Stimulated activated naive B cell treated with anti-CD40 and anti-IgM and Interleukin-4, amounts not matched to agents 10 μg/mL and 1 μg/mL and 100 μg/mL, for 72 hours (primary cell): ENCODE measurements around the gene IBTK.
A peak's percentile ranks its signal among the peaks of the same experiment; 100 is the strongest.
"Not testable (repeated sequence)": the region's sequence is repeated elsewhere in the genome, so short reads cannot be mapped to it uniquely, and the experiment has no call there.

Experiments
- ATAC-seq, 2 donors: fragments of 150-1000 bp; cut with Tn5 transposase; replicated peaks; 2 replicates each; pipeline ENCODE4 v1.10.0; 2021; ENCODE audit warnings: moderate library complexity in 1 of 2
- DNase-seq: peaks from one replicate; pipeline ENCODE4 v3.0.0; 2021
- H3K27ac Mint-ChIP-seq: one replicate; pipeline ENCODE4 v1.8.0; 2022; ENCODE audit warnings: mild to moderate bottlenecking, mixed read lengths
- H3K27me3 Mint-ChIP-seq, 2 donors: one replicate each; pipeline ENCODE4 v1.8.0; 2022; ENCODE audit warnings: mixed read lengths in 2 of 2
- H3K36me3 Mint-ChIP-seq, 2 donors: one replicate each; pipeline ENCODE4 v1.8.0; 2022; ENCODE audit warnings: mixed read lengths in 2 of 2, mild to moderate bottlenecking in 1 of 2
- H3K4me1 Mint-ChIP-seq, 2 donors: one replicate each; pipeline ENCODE4 v1.8.0; 2022; ENCODE audit warnings: mixed read lengths in 2 of 2, mild to moderate bottlenecking in 1 of 2
- H3K4me3 Mint-ChIP-seq, 2 donors: one replicate each; pipeline ENCODE4 v1.8.0; 2022; ENCODE audit warnings: mild to moderate bottlenecking in 2 of 2, mixed read lengths in 2 of 2, moderate library complexity in 1 of 2
- H3K9me3 Mint-ChIP-seq, 2 donors: one replicate each; pipeline ENCODE4 v1.8.0; 2022; ENCODE audit warnings: mixed read lengths in 2 of 2, mild to moderate bottlenecking in 1 of 2

The IBTK gene

DNA sequence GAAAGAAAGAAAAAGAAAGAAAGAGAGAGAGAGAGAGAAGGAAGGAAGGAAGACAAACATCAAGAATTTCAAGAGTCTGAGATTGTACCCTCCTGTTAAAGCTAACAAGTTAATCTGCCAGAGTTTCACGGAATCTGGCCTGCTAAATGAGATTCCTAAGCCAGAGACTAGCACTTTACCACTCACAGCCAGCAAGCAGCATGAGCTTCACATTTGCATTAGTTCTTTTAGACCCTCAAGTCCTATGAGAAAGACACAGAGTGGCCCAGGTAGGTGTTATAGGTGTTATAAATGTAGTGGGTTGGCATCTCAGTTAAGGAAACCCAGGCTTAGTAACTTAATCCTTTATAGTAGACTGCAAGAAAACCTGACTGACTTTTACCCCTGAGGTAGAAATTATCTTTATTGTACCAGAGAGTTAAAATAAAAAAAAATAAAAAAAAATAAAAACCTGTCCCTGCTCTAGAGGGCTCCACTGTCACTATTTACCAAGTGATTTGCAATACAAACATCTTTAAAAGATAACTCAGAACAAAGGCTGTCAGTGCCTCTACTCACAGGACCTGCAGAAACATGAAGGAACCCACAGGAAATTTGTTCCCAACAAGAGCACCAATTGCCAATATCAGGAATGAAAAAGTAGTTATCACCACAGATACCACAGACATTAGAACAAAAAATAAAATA is 9.7 kb upstream of the IBTK start:
- Mint-ChIP-seq H3K4me3 (no peak overlapping the region), H3K36me3 (no peaks in the 10 kb centered on the region), H3K27ac (no peak overlapping the region), H3K4me1 (no peaks in the 10 kb centered on the region), H3K27me3 (peaks cover 0 to 4% of the 10 kb centered on the region in 2 donors), H3K9me3 (no peaks in the 10 kb centered on the region)
- ATAC-seq (no peak), DNase-seq (no peak)

DNA sequence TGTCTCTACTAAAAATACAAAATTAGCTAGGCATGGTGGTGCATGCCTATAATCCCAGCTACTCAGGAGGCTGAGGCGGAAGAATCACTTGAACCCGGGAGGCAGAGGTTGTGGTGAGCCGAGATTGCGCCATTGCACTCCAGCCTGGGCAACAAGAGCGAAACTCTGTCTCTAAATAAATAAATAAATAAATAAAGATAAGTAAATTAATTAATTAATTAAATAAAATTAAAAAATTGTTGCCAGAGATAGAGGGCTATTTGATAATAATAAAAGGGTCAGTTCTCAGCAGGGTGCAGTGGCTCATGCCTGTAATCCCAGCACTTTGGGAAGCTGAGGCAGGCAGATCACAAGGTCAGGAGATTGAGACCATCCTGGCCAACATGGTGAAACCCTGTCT is 7.2 kb upstream of the IBTK start:
- H3K9me3 Mint-ChIP-seq, H3K27ac Mint-ChIP-seq, H3K27me3 Mint-ChIP-seq: not testable (repeated sequence)

GRCh38 chr6:82251942-82252341 is 4.4 kb upstream of the IBTK start:
- Mint-ChIP-seq H3K27me3 (no peaks in the 10 kb centered on the region), H3K4me1 (peaks cover 6 to 13% of the 10 kb centered on the region in 2 donors), H3K36me3 (no peaks in the 10 kb centered on the region), H3K27ac (no peak overlapping the region), H3K4me3 (no peak overlapping the region), H3K9me3 (no peaks in the 10 kb centered on the region)
- DNase-seq (no peak), ATAC-seq (no peak)

More for the DNA sequence above, 7.2 kb upstream of the IBTK start:
- H3K4me3 Mint-ChIP-seq, H3K36me3 Mint-ChIP-seq, ATAC-seq, DNase-seq, H3K4me1 Mint-ChIP-seq: not testable (repeated sequence)

GRCh38 chr6:82249381-82250253 is 2.1 kb upstream of the IBTK start:
- ATAC-seq (no peak), DNase-seq (no peak)
- Mint-ChIP-seq H3K9me3 (no peaks in the 10 kb centered on the region), H3K4me3 (no peak overlapping the region), H3K4me1 (peaks cover 15 to 32% of the 10 kb centered on the region in 2 donors), H3K27me3 (no peaks in the 10 kb centered on the region), H3K36me3 (peaks cover 5 to 8% of the 10 kb centered on the region in 2 donors), H3K27ac (no peak overlapping the region)

DNA sequence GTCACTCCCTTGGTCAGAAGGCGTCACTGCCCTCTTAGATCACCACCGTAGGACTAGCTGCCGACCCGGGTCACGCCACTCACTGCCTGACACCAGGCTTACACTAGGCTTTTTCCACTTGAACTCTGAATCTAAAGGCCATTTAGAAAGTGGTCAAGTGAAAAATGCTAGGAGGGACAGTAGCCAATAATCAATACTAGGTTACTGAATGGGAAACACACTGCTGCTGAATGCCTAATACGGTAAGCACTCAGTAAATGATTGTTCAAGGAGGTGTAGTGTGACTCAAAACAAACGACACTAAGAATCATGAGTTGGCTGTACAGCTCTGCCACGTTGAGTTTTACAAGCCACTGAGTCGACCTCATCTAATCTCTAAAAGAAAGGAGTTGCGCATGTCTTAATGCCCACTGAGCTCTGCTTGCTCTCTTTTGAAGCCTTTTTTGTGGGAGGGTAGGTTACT is 760 bp upstream of the IBTK start:
- Mint-ChIP-seq H3K27ac (peak overlapping the region; percentile 98), H3K36me3 (peaks cover 10 to 12% of the 10 kb centered on the region in 2 donors), H3K4me3 (peak overlapping the region; percentile 97 to 99), H3K4me1 (peaks cover 20 to 38% of the 10 kb centered on the region in 2 donors), H3K27me3 (no peaks in the 10 kb centered on the region), H3K9me3 (no peaks in the 10 kb centered on the region)
- peak in 1 of 2 donors; percentile 20 for ATAC-seq
- no peak for DNase-seq

- peak overlapping the region; percentile 98 for H3K27ac Mint-ChIP-seq
- H3K36me3 Mint-ChIP-seq, result peaks cover 15 to 16% of the 10 kb centered on the region in 2 donors
- H3K9me3 Mint-ChIP-seq, result no peaks in the 10 kb centered on the region
- DNase-seq (no peak), ATAC-seq (peak; percentile 43 to 52)
- no peaks in the 10 kb centered on the region for H3K27me3 Mint-ChIP-seq
- H3K4me3 Mint-ChIP-seq, result peak overlapping the region; percentile 97 to 99
- H3K4me1 Mint-ChIP-seq, result peaks cover 20 to 46% of the 10 kb centered on the region in 2 donors
Measured at GRCh38 chr6:82246802-82247504, 591 bp downstream of the IBTK start.

DNA sequence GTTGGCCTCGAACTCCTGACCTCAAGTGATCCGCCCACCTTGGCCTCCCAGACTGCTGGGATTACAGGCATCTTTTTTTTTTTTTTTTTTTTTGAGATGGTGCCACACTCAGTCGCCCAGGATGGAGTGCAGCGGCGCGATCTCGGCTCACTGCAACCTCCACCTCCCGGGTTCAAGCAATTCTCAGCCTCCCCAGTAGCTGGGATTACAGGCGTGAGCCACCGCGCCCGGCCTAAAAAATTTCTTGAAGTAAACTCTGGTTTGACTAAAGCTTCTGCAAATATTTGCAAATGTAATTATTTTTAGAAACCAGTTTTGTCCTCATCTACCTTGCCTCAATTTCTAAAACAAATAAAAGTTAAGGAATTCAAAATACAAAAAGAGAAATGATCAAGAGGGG is 1.2 kb downstream of the IBTK start:
- H3K27me3 Mint-ChIP-seq, result no peaks in the 10 kb centered on the region
- peak overlapping the region; percentile 97 to 99 for H3K4me3 Mint-ChIP-seq
- H3K27ac Mint-ChIP-seq, result no peak overlapping the region
- H3K9me3 Mint-ChIP-seq, result no peaks in the 10 kb centered on the region
- DNase-seq (no peak), ATAC-seq (no peak)
- peaks cover 15 to 16% of the 10 kb centered on the region in 2 donors for H3K36me3 Mint-ChIP-seq
- H3K4me1 Mint-ChIP-seq, result peaks cover 20 to 47% of the 10 kb centered on the region in 2 donors

- Mint-ChIP-seq H3K4me3 (peak overlapping the region; percentile 43 to 54), H3K4me1 (peaks cover 23 to 56% of the 10 kb centered on the region in 2 donors), H3K27ac (no peak overlapping the region), H3K36me3 (peaks cover 18 to 24% of the 10 kb centered on the region in 2 donors), H3K27me3 (no peaks in the 10 kb centered on the region), H3K9me3 (no peaks in the 10 kb centered on the region)
- DNase-seq (no peak), ATAC-seq (no peak)
Measured at GRCh38 chr6:82245376-82245775, 2.2 kb downstream of the IBTK start.

DNA sequence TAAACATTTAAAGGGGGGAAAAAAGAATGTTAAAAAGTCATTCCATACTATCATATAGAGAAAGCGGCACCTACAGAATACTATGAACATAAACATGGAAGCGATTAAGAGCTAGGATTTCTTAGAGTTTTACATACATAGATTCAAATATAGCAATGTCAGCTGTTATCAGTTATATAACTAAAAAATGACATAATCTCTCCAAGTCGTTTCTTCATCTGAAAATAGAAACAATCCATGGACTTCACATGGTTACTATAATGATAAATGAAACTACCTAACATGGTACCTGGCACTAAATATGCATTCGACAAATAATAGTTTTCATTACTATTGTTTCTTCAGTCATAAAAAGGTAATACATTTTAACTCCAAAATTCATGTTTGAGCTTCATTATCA is 3.7 kb downstream of the IBTK start:
- Mint-ChIP-seq H3K4me3 (no peak overlapping the region), H3K27me3 (no peaks in the 10 kb centered on the region), H3K36me3 (peaks cover 24 to 28% of the 10 kb centered on the region in 2 donors), H3K9me3 (no peaks in the 10 kb centered on the region), H3K27ac (no peak overlapping the region), H3K4me1 (peaks cover 25 to 56% of the 10 kb centered on the region in 2 donors)
- no peak for ATAC-seq
- DNase-seq, result no peak

DNA sequence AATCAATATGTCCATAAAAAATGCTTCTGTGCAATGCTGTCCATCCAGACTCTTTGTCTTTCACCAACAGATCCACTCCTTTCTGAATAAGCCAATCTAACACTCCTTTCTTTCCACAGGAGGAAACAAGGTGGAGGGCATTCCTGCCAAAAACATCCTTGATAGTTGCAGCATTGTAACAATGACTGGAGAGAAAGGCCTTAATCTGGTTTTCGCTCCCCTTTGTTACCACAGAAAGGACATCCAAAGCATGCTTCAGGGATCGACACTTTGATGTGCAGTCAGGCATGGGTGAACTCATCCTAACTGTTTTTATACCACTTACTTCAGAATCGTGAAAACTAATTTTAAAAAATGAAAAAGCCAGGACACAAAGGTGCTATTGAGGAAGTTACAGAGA is 7.4 kb downstream of the IBTK start:
- H3K36me3 Mint-ChIP-seq, result peaks cover 23 to 29% of the 10 kb centered on the region in 2 donors

DNA sequence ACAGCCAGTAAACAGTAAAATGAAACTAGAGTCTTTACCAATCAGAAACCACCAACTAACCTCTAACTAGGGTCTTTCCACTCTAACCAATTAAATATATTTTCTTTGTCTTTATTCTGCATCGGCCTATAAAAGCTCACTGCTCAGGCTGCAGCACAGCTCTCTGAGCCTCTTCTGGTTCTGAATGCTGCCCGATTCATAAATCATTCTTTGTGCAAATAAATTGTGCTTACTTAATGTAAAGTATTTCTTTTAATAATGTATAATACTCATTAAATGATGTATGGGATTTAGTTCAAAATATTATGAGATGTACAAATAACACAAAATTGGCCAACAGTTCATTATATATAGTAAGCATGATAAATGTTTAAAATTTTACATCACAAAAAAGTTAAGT is 7.9 kb downstream of the IBTK start:
- Mint-ChIP-seq H3K4me1 (peaks cover 10 to 32% of the 10 kb centered on the region in 2 donors), H3K4me3 (no peak overlapping the region), H3K27me3 (no peaks in the 10 kb centered on the region), H3K9me3 (no peaks in the 10 kb centered on the region), H3K36me3 (peaks cover 26% of the 10 kb centered on the region in 2 donors), H3K27ac (no peak overlapping the region)
- DNase-seq, result no peak
- ATAC-seq, result no peak

More for the DNA sequence above, 7.4 kb downstream of the IBTK start:
- Mint-ChIP-seq H3K27me3 (no peaks in the 10 kb centered on the region), H3K4me1 (peaks cover 11 to 38% of the 10 kb centered on the region in 2 donors), H3K4me3 (no peak overlapping the region), H3K9me3 (no peaks in the 10 kb centered on the region), H3K27ac (no peak overlapping the region)
- ATAC-seq (no peak), DNase-seq (no peak)

DNA sequence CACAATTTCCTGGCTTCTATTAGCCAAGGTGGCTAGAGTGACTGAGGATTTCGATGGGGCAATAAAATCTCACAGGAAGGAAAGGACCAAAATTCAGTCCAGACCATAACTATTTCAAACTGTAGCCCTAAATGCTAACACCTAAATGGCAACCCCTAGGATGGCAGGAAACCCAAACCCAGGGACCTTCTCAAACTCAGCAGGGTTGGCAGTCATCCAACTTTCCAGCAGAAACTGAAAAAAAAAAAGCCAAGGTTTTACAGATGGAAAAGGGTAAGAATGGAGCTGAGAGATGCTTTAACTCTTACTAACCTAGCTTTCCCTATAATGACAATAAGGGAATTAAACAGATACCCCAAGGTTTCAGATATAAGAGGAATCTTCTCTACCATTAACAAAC is 10.5 kb downstream of the IBTK start:
- no peak for DNase-seq
- Mint-ChIP-seq H3K4me3 (no peak overlapping the region), H3K9me3 (no peaks in the 10 kb centered on the region), H3K27me3 (no peaks in the 10 kb centered on the region), H3K36me3 (peaks cover 22 to 23% of the 10 kb centered on the region in 2 donors), H3K27ac (no peak overlapping the region), H3K4me1 (peaks cover 5 to 18% of the 10 kb centered on the region in 2 donors)
- ATAC-seq, result no peak

DNA sequence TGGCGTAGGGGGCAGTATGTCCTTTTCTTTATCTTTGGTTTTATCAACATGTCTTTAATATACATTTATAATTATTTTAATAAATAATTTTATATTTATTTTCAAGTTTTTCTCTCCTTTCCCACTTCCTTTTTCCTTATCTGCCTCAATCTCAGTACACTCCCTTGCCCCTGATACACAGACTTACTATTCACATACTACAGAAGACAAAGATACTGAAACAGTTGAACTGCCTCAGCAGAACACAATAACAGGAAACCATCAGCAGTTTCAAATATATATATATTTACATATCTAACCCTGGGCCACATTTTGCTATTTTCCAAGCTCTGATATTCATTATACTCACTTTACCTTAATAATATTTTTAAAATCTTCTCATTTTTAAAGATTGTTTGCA is 19.8 kb downstream of the IBTK start:
- Mint-ChIP-seq H3K27me3 (no peaks in the 10 kb centered on the region), H3K4me1 (peaks cover 3 to 6% of the 10 kb centered on the region in 2 donors), H3K36me3 (peaks cover 21 to 24% of the 10 kb centered on the region in 2 donors), H3K9me3 (peaks cover 0 to 4% of the 10 kb centered on the region in 2 donors), H3K4me3 (no peak overlapping the region), H3K27ac (no peak overlapping the region)
- ATAC-seq, result no peak
- no peak for DNase-seq

- no peak for ATAC-seq
- Mint-ChIP-seq H3K36me3 (peaks cover 20 to 33% of the 10 kb centered on the region in 2 donors), H3K27me3 (no peaks in the 10 kb centered on the region)
Measured at GRCh38 chr6:82220167-82220566, 27.4 kb downstream of the IBTK start.

More at GRCh38 chr6:82220167-82220566, 27.4 kb downstream of the IBTK start:
- Mint-ChIP-seq H3K9me3 (no peaks in the 10 kb centered on the region), H3K4me3 (no peak overlapping the region), H3K4me1 (peaks cover 4 to 16% of the 10 kb centered on the region in 2 donors), H3K27ac (no peak overlapping the region)
- DNase-seq, result no peak
